GM11168 (cell line): ENCODE results near the gene MACIR.

Experiments
- in situ Hi-C: fragments of 300-500 bp; cut with MboI; formaldehyde crosslinking; loops from one replicate; pipeline ENCODE4 v1.12.0; 2022; ENCODE audit warnings: low sequenced_read_pairs; ENCODE audit not compliant: unreplicated experiment

Gene MACIR

DNA sequence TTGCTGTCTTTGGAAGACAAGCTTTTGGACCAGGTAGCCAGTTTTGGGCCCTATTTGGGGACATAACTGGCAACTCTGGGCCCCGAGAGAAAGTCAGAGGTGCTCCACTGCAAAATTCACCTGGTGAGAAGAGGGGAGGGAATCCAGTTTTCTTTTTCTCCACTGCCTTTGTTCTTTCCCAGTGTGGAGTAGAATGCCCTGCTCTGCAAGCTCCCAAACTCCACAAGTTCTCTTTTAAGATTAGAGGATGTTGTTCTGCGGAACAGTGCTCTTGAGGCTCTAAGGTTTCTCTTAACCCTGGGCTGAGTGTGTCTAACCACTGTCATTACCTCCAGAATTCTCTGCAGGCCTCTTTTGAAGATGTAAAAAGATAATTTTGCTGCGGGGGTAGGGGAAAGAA lies 25.3 kb downstream of the MACIR start:
- in situ Hi-C loops, result no loop called here

DNA sequence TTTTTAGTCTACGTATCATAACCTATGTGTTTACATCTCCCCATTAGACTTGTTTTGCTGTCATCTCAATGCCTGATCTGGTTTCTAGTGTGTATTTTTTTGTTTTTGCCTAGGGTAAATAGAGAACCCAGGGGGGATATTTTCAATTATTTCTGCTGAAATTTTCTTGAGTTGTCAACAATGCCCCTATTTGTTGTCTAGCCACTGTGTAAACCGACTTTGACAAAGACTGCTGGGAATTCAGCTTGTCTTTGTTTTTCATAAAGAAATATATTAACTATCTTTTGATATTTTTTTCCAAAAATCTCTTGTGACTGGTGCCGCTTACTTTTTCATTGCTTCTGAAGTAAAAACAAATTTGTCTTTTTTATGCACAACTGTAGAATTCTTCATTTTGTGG lies 28.1 kb downstream of the MACIR start:
- in situ Hi-C loops, result loop anchor here (5.0 kb wide), 1 partner anchor 61 kb away; no protein-coding TSS in a partner anchor

DNA sequence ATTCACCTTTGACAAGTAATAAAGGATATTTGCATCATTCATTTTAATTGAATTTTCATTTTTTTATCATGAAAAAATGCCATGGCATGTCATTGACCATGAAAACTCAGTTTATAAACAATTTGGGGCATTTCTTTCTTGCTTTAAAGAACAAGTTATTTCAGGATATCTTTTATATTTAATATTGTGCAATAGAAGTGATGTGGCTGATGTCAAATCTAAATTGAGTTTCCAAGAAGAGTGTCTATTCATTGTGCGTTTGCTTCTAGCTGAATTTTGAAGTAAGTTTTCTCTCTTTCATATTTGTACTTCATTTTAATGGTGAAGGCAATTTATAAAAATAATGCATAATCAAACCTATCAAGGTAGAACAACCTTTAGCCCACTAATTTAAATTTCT lies 30.5 kb downstream of the MACIR start:
- in situ Hi-C loops, result loop anchor here (5.0 kb wide), 1 partner anchor 58 kb away; no protein-coding TSS in a partner anchor

DNA sequence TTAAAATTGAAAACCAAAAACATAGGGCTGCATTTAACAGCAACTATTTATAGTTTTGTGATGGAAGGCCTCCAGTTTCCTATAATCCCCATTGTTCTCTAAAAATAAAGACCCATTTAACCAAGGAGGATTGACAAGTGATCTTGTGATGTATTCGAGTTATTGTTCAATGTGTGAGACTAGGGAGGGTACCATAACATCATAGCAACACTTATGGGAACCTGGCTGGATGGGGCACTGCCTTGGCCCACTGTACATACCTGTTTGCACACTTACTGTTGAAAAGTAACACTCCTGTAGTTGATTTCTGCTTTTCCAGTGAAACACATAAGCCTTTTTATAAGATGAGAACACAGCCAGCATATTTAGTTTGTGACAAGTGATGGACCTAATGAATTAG lies 32.3 kb downstream of the MACIR start:
- in situ Hi-C loops, result no loop called here

DNA sequence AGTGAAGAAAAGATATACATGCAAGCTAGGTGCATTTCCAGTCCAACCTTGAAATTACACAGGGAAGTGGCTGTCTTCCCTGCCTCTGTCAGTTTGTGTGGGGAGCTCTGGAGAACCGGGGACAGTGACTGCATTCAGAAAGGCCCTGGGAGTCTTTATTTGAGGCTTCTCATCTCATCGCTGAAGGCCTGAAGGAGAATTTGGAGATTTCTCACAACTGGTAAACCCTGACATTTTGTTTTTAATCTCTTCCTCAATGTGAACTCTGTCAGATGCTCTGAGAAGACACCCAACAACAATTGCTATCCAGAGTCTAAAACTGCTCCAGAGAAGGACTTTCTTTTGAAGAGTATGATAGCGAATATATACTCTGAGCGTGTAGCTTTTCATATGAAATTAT lies 33.0 kb downstream of the MACIR start:
- in situ Hi-C loops, result no loop called here

DNA sequence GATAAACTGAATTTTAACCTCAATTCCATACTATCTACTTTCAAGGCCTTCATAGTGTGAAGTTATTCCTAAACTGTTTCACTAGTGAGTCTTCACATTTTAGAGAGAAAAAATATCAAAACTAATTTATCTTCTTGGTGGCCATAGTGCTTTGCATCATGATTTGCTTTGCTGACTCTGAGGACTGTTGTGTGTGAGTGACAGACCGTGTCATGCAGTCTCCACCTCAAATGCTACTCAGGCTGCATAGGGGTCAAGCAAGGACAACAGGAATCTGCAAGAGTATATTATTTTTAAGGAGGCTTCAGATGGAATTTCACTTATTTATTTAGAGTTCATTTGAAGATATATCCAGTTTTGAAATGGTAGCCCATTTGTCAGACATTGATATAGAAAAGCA lies 34.5 kb downstream of the MACIR start:
- in situ Hi-C loops, result no loop called here

DNA sequence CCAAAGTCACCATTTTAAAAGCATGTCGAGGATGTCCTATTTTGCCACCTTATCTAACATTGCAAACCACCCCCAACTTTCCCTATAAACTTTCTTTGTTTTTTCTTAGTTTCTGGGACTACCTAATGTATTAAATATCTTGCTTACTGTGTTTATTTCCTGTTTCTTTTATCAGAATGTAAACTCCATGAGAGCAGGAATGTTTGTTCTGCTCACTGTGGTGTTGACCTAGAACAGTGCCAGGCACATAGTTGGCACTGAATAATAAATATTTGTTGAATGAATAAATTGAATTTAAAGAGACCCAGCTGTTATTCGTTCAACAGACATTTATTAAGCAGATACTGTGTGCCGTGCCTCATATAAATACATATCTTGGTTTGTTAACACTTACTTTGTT lies 35.2 kb downstream of the MACIR start:
- in situ Hi-C loops, result no loop called here

DNA sequence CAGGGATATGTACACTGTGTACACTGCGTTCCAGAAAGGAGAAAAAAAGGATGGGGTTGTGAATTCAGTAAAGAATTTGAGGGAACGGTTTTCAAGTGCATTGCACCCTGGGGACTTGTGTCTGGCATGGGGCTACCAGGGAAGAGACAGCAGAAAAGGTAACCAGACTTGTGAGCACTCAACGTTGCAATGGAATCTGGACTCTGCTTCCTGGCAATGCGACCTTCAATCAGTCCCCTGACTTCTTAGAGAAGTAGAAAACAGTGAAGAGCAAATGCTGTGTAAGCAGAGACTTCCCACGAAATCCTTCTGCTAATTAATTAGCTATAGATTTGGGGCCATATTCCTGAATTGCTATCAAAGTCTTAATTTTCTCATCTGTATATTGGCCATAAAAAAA lies 36.3 kb downstream of the MACIR start:
- in situ Hi-C loops, result no loop called here

DNA sequence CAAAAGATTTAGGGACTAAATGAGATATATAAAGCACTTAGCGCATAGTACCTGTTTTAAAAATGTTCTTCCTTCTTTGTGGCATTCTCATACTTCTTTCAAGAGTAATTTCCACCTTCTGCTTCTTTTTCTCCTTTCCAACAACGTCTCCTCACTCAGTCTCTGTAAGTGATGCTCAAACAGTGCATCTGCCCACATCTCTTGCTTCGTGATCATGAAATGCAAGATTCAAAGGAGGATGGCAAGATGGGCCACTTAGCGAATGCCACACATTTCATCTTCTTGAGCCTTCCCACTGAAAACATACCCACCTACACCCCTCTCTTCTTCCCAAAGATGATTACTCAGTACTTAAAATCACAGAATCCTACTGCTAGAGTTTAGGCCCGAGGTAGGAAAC lies 36.9 kb downstream of the MACIR start:
- in situ Hi-C loops, result no loop called here

DNA sequence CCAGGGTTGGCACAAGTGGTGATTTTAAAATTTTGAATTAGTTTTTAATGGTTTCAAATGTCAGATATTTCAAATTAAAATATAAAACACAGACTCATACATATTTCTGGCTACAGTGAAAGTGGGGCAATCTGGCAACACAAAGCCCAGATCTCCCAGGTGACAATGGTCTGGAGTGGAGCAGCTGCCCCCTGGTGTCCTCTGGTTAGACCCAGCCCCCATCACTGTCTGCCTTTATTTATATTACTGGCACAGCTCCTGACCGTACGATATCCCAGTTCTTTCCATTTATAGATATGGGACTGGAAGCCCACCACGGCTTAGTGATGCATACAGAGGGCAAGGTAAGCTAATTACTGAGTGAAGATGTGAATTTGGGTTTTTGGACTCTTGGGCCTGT lies 37.3 kb downstream of the MACIR start:
- in situ Hi-C loops, result no loop called here

DNA sequence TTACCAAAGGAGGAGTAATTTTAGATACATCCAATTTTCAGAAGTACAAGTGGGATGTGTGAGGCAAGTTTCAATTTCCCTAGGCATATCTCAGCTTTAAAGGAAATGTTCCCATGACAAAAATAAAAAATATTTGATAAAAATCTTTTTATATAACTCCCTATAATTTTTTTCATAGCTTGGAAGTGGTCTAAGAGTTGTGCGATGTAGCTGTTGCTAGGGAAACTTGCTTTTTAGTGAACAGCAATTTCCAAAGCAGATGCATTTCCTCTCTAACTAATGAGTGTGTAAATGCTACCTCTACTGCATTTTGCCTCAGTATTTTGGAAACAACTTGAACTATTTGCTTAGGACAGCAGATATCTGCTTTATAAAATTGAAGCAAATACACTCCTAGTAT lies 39.6 kb downstream of the MACIR start:
- in situ Hi-C loops, result no loop called here

DNA sequence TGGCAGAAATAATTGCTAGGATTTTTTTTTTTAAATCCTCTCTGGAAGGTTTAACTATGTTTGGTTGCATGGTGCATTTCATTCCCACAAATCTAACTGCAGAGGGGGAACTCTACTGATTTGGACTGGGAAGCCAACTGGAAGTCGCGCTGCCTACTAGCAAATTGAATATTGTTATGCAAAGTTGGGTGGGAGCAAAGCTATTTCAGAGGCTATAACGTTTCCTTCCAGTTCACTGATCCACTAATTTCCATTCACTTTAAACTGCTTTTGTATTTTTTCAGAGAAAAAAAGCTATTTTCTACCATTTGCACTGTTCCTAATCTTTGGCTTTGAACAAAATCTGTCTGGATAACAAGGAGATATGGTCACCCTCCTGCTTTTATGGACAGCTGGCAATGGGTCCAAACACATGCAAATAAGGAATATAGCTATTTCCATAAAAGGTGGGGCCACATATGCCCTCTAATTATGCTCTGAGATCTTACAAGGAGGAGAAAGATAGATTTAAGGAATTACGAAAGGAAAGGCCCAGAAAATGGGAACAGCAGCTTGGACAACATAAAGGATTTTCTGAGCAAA lies 40.1 kb downstream of the MACIR start:
- in situ Hi-C loops, result no loop called here

DNA sequence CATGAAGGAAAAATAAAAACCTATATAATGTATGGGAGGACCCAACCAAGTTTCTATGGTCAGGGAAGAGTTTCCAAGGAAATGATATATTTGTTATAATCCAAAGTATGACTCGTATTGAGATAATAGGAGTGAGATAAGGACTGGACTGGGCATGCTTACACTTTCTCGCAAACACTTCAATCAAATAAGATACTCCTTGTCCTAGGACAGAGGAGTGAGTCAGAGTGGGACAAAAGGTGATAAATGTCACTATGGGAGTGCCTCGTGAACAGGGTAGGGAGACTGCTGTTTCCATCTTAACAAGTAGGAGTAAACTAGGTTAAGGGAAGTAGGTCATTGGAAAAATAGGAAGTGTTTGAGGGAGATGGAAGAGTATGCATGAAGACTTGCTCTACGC lies 47.2 kb downstream of the MACIR start:
- in situ Hi-C loops, result no loop called here

DNA sequence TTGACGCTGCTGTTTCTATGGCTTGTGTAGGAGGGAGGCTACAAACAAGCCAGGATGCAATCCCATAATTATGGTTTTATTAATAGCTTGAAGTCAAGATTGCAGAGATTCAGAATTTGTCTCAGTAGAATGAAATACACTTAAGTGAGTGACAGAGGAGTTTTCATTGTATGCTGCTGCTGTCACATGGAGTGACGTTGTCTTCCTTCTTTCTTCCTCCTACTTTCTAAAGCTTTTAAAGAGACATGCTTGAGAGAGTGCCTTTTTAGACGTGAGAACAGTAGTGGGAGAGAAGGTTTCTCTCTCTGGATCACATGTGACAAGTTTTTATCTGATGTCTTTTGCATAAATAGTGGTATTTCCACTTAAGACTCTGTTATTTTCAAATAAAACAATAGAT lies 48.9 kb downstream of the MACIR start:
- in situ Hi-C loops, result no loop called here

DNA sequence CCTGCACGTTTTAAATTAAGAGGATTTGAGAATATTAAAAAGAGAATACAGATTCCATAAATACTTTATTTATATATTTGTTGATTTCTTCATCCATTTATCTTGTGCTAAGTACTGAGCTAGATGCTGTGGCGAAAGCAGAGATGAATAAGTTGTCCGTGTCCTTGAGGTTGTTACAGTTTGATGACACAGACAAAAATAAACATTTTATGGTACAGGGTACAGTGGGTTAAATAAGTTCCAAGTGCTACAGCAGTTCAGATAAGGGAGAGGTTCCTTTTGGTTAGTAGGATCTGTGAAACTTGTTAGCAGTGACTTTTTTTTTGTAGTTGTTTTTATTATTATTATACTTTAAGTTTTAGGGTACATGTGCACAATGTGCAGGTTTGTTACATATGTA lies 50.2 kb downstream of the MACIR start:
- in situ Hi-C loops, result no loop called here

DNA sequence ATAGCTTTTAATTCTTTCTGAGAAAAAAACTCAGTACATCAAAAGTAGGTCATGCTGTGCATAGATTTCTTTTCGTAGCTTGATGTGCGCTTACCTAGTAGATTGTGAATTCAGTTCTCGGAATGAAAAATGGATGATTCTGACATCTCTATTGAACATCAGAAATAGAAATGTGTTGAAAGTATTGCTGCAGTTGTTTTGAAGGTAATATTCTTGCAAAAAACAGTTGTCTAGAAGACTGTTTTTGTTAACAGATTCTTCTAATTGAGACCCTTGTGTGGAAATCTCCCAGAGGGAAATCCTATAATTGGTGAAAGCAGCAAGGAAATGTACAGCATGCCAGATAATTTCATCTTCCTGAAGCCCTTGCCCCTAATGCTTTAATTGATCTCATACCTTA lies 54.5 kb downstream of the MACIR start:
- in situ Hi-C loops, result no loop called here

DNA sequence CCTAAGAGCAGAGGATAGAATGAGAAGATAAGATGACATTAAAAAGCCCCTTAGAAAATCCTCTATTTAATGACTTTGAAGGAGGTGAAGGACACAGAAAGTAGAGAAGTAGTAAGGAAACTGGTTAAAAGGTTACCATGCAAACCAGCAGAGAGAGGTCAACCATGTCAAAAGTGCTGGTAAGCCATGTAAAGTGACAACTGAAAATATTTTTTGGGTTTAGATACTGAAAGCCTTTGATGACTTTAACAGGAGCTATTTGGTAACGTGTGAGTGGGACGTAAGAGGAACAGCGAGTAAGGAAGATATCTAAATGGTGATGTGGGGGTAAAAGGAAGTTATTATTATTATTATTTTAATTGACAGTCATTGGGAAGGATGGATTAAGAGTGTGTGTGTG lies 56.9 kb downstream of the MACIR start:
- in situ Hi-C loops, result no loop called here

DNA sequence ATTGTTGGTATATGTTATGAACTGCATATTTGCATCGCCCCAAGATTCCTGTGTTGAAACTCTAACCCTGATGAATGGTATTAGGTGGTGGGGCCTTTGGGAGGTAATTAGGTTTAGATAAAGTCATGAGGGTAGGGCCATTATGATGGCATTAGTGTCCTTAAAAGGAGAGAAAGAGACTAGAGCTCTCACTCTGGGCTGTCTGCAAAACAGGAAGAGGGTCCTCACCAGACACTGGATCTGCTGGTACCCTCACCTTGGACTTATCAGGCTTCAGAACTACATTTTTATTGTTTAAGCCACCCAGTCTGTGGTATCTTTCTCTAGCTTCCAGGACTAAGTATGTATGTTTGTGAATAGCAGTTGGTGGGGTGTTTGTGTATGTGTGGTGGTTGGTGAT lies 68.9 kb downstream of the MACIR start:
- in situ Hi-C loops, result no loop called here

DNA sequence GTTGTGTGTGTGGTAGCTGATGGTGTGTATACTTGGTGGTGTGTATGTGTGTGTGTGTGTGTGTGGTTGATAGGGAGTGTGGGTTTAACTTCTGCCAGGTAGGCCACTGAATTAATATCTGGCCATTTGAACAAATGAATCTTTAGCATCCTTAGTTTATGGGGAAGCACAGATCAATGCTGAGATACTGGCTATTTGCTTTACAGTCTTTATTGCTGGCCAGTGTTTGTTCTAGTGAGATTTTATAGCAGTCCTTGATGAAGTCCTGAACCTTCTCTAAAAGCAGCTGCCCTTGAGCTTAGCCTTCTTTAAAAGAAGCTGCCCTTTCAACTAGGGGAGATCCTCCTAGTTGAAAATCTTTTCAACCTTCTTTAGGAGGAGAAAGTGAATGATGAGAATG lies 69.3 kb downstream of the MACIR start:
- in situ Hi-C loops, result no loop called here
